Suprapubic skin (tissue), 4 donors: ENCODE measurements around the gene KCNJ16. TPM values are rescaled to one million over a fixed set of nuclear protein-coding genes. Genes with fewer than 3 reads are reported as not detected.

Source experiments
- DNase-seq, 2 donors: peaks; one replicate each; pipeline ENCODE4 v3.0.0-alpha.2; 2019; ENCODE audit warnings: low spot score in 2 of 2
- H3K27ac ChIP-seq: fragments of 200-600 bp; sonication (generic); one replicate; pipeline ENCODE4 v1.5.1; 2019
- H3K27me3 ChIP-seq: fragments of 200-600 bp; sonication (generic); one replicate; pipeline ENCODE4 v1.5.1; 2019
- H3K36me3 ChIP-seq: fragments of 200-600 bp; sonication (generic); one replicate; pipeline ENCODE4 v1.5.1; 2019
- H3K4me1 ChIP-seq: fragments of 200-600 bp; sonication (generic); one replicate; pipeline ENCODE4 v1.5.1; 2019
- H3K4me3 ChIP-seq: fragments of 200-600 bp; sonication (generic); one replicate; pipeline ENCODE4 v1.5.1; 2019; ENCODE audit warnings: mild to moderate bottlenecking
- H3K9me3 ChIP-seq: fragments of 200-600 bp; sonication (generic); one replicate; pipeline ENCODE4 v1.5.1; 2019
- EP300 ChIP-seq: sonication (generic); formaldehyde crosslinking; IDR thresholded peaks from one replicate; pipeline ENCODE4 v1.6.1; 2017; ENCODE audit warnings: antibody characterized with exemption
- POLR2A ChIP-seq, 2 donors: fragments of 450-650 bp; IDR thresholded peaks; one replicate each; pipeline ENCODE4 v1.6.1; 2017; ENCODE audit warnings: antibody characterized with exemption in 2 of 2, mild to moderate bottlenecking in 2 of 2, moderate library complexity in 2 of 2
- POLR2AphosphoS5 ChIP-seq, 3 donors: sonication (generic); formaldehyde crosslinking; IDR thresholded peaks; one replicate each; pipeline ENCODE4 v1.6.1; 2017; ENCODE audit warnings: antibody characterized with exemption in 3 of 3
- WGBS: methylation state at CpG from one replicate; pipeline ENCODE4 v1.1.5; 2018; 5-methylcytosine and 5-hydroxymethylcytosine counted together
- total RNA-seq, 4 donors: library from RNA; depleted of rRNA; stranded (reverse); fragments of >200 nt; gene quantifications; one replicate each; pipeline ENCODE4 v1.1.0, GENCODE V29; 2016
- TF ChIP-seq, protein P1 (sequence below), 2 donors: fragments of 200-600 bp in 1 of 2; fragments of 450-650 bp in 1 of 2; sonication (generic) in 1 of 2; IDR thresholded peaks; one replicate each; pipeline ENCODE4 v1.5.1; 2016 to 2019; ENCODE audit warnings: antibody characterized with exemption in 2 of 2, mild to moderate bottlenecking in 1 of 2, moderate library complexity in 1 of 2

The KCNJ16 gene
- total RNA-seq, 4 donors from 2014 or later = not detected

DNA sequence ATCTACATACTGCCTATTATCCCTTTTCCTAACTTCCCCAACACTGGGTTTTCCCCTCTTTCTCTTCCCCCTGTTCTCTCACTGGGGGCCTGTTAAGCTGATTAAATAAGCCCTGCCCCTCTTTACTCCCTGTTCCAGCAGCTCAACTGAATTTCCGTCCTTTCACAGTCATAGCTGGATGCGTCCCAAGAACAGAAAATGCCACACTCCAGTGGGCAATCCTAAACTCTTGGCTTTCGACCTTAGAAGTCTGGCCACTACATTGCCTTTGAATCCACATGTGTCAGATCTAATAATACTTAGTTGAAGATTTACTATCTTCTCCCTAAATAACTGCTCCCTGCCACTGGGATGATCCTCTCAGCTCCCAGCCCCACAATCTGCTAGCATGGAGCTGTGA lies 34.5 kb downstream of the KCNJ16 start:
- Histone ChIP-seq H3K27ac (no peak overlapping the region), H3K4me3 (no peak overlapping the region), H3K36me3 (no peaks in the 10 kb centered on the region), H3K9me3 (no peaks in the 10 kb centered on the region), H3K27me3 (no peaks in the 10 kb centered on the region), H3K4me1 (no peaks in the 10 kb centered on the region)
- WGBS = 65% methylated on average over 3 of the region's 3 CpGs
- DNase-seq = no peak
- TF ChIP-seq EP300 (no peak), POLR2AphosphoS5 (IDR thresholded peaks at IDR 0.05) (no peak), POLR2A (IDR thresholded peaks at IDR 0.05) (no peak)
- TF ChIP-seq, protein P1, sequence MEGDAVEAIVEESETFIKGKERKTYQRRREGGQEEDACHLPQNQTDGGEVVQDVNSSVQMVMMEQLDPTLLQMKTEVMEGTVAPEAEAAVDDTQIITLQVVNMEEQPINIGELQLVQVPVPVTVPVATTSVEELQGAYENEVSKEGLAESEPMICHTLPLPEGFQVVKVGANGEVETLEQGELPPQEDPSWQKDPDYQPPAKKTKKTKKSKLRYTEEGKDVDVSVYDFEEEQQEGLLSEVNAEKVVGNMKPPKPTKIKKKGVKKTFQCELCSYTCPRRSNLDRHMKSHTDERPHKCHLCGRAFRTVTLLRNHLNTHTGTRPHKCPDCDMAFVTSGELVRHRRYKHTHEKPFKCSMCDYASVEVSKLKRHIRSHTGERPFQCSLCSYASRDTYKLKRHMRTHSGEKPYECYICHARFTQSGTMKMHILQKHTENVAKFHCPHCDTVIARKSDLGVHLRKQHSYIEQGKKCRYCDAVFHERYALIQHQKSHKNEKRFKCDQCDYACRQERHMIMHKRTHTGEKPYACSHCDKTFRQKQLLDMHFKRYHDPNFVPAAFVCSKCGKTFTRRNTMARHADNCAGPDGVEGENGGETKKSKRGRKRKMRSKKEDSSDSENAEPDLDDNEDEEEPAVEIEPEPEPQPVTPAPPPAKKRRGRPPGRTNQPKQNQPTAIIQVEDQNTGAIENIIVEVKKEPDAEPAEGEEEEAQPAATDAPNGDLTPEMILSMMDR (IDR thresholded peaks at IDR 0.05) = no peak

DNA sequence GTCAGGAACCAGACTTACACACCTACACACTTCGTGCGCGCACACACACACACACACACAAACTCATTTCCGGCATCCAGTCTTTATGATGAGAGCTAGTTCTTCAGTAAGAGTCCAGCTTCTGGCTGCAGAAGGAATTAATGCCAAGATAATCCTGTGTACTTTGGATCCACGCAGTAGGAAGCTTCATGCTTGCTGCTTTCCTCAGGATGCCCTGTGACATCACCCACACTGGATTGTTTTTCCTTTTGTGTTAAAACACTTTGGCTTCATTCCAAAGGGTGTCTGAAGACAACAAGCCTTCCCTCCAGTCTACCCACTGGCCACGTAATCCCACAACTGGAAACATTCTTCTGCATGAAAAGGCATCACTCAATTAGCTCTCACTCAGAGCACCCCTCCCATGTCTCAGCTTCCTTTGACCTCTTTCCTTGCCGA lies 35.4 kb downstream of the KCNJ16 start:
- TF ChIP-seq POLR2A (IDR thresholded peaks at IDR 0.05) = no peak
- no peak for DNase-seq
- H3K4me1 ChIP-seq = no peaks in the 10 kb centered on the region
- no peaks in the 10 kb centered on the region for H3K36me3 ChIP-seq
- H3K9me3 ChIP-seq = no peaks in the 10 kb centered on the region
- no peak overlapping the region for H3K27ac ChIP-seq
- WGBS = 78% methylated on average over 7 of the region's 7 CpGs
- no peaks in the 10 kb centered on the region for H3K27me3 ChIP-seq
- H3K4me3 ChIP-seq = no peak overlapping the region

DNA sequence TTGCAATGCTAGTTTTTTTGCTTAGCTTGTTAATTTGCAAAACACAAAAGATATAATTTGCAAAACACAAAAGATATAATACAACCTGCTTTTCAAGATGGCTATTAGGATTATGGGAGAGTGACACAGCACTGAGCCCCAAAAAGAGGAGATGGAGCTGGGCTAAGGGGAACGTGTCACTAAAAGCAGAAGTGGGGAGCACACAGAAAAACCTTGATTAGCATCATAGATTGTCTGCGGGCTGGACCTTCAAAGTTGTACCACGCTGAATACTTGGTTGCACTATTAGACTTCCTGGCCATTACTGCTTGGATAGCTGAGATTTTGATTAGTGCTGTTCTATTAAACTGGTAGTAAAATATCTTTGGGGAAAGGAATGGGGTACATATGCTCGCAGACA lies 36.2 kb downstream of the KCNJ16 start:
- DNase-seq = no peak
- TF ChIP-seq POLR2AphosphoS5 (IDR thresholded peaks at IDR 0.05) = no peak
- no peak for TF ChIP-seq EP300
- TF ChIP-seq, protein P1 (IDR thresholded peaks at IDR 0.05) = no peak
- no peak for TF ChIP-seq POLR2A (IDR thresholded peaks at IDR 0.05)
- Histone ChIP-seq H3K4me3 (no peak overlapping the region), H3K36me3 (no peaks in the 10 kb centered on the region), H3K4me1 (no peaks in the 10 kb centered on the region), H3K27me3 (no peaks in the 10 kb centered on the region), H3K9me3 (no peaks in the 10 kb centered on the region), H3K27ac (no peak overlapping the region)
- 82% methylated on average over 4 of the region's 4 CpGs for WGBS

DNA sequence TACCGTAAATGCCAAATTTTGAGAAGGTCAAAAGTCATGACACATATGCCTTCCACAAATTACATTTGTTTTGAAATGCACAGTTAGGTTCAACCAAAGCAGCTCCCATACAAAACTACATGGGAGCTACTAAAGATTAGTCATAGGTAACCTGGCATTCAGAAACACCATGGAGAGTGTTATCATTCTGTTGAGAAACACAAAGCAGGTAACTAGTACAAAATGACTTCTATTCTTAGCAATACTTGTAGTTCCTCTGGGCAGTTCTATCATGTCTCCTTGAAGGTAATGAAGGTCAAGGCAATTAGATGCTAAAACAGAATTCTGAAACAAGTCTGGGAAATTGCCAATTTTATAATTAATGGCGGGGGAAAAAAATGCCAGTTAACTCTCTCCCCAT lies 39.4 kb downstream of the KCNJ16 start:
- no peak overlapping the region for H3K4me3 ChIP-seq
- H3K27me3 ChIP-seq = no peaks in the 10 kb centered on the region
- H3K27ac ChIP-seq = no peak overlapping the region
- no peak for DNase-seq
- TF ChIP-seq POLR2AphosphoS5 (IDR thresholded peaks at IDR 0.05) = no peak
- H3K9me3 ChIP-seq = no peaks in the 10 kb centered on the region
- 79% methylated on average over 2 of the region's 2 CpGs for WGBS
- no peaks in the 10 kb centered on the region for H3K36me3 ChIP-seq
- H3K4me1 ChIP-seq = no peaks in the 10 kb centered on the region

DNA sequence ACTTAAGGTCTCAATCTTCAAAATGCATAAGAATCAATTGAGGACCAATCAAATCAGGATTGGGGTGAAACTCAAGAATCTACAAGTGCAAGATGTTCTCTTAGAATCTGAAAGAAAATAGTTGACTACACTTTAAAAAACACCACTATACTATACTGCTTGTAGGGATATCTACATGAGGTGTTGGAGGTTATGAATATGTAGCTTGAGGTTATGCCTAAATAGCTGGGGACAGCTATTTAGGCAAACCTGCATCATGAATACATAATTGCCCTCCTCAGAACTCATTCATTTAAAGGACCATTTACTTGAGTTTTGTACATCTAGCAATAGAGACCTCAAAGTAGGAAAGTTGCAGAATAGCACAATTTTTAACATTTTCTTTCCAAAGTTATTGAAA lies 40.1 kb downstream of the KCNJ16 start:
- Histone ChIP-seq H3K9me3 (no peaks in the 10 kb centered on the region), H3K4me3 (no peak overlapping the region), H3K36me3 (no peaks in the 10 kb centered on the region), H3K27me3 (no peaks in the 10 kb centered on the region), H3K4me1 (no peaks in the 10 kb centered on the region), H3K27ac (no peak overlapping the region)
- TF ChIP-seq POLR2A (IDR thresholded peaks at IDR 0.05) (no peak), EP300 (no peak), POLR2AphosphoS5 (IDR thresholded peaks at IDR 0.05) (no peak)
- TF ChIP-seq, protein P1 (IDR thresholded peaks at IDR 0.05) = no peak
- DNase-seq = no peak

DNA sequence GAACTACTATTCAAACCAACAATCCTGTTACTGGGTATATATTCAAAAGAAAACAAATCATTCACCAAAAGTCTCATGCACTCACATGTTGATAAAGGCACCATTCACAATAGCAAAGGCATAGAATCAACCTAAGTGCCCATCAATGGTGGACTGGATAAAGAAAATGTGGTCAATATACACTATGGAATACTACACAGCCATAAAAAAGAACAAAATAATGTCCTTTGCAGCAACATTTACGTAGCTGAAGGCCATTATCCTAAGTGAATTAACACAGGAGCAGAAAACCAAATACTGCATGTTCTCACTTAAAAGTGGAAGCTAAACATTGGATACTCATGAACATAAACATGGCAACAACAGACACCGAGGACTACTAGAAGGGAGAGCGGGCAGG lies 41.9 kb downstream of the KCNJ16 start:
- Histone ChIP-seq H3K9me3 (no peaks in the 10 kb centered on the region), H3K36me3 (no peaks in the 10 kb centered on the region), H3K4me3 (no peak overlapping the region), H3K27me3 (no peaks in the 10 kb centered on the region), H3K4me1 (no peaks in the 10 kb centered on the region), H3K27ac (no peak overlapping the region)
- 96% methylated on average over 3 of the region's 3 CpGs for WGBS
- DNase-seq = no peak
- TF ChIP-seq, protein P1 (IDR thresholded peaks at IDR 0.05) = no peak
- TF ChIP-seq POLR2A (IDR thresholded peaks at IDR 0.05) (no peak), POLR2AphosphoS5 (IDR thresholded peaks at IDR 0.05) (no peak), EP300 (no peak)
